ENCODE results near the gene UBE2QL1.

Gene UBE2QL1

DNA sequence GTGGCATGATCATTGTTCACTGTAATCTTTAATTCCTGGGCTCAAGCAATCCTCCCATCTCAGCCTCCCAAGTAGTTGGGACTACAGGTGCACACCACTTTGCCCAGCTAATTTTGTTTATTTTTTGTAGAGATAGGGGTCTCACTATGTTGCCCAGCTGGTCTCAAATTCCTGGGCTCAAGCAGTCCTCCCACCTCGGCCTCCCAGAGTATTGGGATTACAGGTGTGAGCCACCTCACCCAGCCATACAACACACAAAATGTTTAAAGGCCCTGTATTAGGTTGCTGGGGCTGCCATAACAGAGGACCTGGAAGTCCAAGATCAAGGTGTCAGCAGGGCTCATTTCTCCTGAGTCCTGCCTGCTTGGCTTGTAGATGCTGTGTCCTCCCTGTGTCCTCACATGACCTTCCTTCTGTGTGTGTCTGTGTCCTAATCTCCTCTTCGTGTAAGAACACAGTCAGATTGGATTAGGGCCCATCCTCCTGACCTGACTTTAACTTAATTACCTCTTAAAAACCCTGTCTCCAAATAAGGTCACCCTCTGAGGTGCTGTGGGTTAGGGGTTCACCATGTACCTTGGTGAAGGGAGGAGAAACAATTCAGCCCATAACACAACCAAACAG, 5.4 kb downstream of the UBE2QL1 start:
- DNase-seq (ENCODE audit: insufficient read length, low spot score), result no peak
- FAIRE-seq, result peak; percentile 58

DNA sequence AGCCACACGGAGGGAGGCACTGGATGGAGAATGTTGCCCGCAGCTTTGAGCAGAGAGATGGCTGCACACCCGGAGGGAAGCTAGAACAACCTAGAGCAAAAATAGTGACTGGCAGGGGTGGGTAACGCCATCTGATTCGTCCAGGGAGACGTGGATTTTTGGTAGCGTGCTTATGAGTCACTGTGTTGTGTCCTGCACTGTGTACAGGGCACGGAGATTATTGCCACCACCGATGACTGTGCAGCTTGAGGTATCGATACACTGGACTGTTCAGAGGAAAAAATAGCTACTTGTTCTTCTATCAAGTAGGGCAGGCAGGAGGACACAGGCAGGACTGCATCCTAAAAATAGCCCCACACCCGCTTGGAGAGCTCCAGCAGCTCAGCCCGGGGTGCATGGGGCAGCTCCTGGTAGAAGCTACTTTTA, 6.0 kb downstream of the UBE2QL1 start:
- DNase-seq (ENCODE audit: insufficient read length, low spot score) (no peak), FAIRE-seq (no peak)

DNA sequence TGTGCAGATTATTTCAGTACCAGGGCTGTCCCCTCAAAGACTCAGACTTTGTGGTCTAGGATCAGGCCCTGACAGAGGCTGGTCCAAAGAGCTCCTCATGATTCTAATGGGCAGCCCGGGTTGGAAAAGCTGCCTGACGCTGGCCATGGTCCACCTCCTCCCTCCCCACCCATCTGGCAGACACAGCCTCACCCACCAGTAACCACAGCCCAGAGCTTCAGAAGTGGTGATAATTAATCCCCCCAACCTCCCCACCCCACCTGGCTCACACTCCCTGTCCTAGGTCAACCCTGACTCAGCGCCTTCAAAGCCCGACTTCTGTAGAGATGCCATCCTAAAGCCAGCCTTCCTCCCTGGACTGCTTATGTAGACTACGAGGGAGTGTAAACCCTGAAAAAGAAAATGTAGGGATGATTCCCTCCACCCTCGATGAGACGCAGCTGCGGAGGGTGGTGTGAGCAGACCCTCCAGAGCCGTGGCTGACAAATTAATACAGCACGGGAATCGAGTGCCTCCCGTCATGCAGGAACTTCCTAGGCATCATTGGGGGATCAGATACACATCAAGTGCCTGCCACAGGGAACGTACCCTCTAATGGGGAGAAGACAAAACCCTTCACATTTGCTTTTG, 7.0 kb downstream of the UBE2QL1 start:
- DNase-seq (ENCODE audit: insufficient read length, low spot score) (no peak), FAIRE-seq (no peak)

DNA sequence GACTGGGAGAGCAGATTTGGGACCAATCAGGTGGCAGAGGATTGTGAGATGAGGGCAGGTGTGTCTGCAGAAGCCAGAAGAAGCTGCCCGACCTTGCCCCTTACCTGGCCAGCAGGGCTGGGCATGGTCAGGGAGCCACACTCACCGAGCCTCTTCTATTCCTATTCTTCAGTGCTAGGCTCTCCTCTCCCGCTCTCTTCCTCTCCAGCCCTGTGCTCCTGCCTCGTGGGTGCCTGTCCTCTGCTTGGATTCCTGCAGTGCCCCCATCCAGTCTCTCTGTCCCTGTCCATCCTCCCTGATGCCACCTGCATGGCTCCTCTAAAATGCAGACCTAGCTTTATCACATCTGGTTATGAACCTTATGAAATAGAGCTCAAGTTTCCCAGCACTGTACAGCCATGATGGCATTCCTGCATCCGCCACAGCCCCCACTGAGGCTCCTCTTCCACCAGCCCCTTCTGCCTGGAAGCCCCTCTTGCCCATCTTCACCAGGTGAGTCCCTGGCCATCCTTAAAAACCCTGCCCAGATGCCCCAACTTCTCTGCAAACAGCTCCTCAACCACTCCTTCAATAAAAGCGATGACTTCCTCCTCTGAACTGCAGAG, 8.2 kb downstream of the UBE2QL1 start:
- no peak for DNase-seq (ENCODE audit: insufficient read length, low spot score)
- FAIRE-seq, result no peak

DNA sequence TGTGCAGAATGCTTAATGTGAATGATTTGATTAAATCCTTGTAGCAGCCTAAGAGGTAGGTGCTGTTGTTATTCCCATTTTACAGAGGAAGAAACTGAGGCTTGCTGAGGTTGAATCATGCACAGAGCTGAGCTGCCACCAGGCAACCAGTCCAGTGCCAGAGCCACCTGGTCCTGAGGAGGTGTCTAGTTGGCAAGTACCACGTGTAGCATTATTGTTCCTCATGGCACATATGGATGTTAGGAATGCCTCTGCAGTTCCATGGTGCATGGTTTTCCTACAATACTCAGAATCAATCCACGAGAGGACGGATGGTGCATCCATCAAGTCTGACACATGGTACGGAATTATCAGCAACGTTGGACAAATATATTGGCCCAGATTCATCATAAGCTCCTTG, 8.9 kb downstream of the UBE2QL1 start:
- FAIRE-seq, result peak; percentile 49
- no peak for DNase-seq (ENCODE audit: insufficient read length, low spot score)

DNA sequence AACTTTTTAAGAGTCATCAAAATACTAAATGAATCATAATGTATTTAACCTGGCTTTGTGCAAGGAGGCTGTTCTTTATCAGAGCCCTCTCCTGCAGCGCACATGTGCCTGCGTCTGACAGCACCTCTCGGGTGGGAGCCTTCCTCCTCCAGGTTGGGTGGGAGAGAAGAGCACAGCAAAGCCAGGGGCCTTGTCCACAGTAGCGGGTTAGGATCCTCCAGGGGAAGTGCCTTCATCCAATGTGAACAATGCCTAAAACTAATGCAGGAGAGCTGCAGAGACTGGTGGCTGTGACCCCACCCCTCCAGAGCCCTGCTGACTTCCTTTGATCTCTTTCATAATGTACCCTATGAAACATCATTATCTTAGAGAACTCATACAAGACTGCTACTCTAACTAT, 10.2 kb downstream of the UBE2QL1 start:
- DNase-seq (ENCODE audit: insufficient read length, low spot score) (no peak), FAIRE-seq (no peak)

DNA sequence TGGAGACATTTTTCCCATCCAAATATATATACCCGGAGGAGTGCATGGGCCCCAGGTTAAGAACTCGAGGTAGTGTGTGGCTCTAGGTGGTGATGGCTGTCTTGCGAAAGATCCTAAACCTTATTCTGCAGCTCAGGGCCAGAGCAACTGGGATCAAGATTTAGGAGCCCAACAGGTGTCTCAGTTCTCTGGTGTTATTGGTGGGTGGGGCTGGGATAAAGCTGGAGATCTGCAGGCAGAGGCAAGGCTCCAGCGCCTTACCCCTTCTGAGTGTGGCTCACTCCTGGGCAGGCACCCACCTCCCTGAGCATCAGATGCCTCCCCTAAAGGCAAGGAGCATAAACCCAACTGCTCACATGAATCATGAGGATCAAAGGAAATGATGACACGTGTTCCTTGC, 11.2 kb downstream of the UBE2QL1 start:
- DNase-seq (ENCODE audit: insufficient read length, low spot score), result no peak
- no peak for FAIRE-seq

DNA sequence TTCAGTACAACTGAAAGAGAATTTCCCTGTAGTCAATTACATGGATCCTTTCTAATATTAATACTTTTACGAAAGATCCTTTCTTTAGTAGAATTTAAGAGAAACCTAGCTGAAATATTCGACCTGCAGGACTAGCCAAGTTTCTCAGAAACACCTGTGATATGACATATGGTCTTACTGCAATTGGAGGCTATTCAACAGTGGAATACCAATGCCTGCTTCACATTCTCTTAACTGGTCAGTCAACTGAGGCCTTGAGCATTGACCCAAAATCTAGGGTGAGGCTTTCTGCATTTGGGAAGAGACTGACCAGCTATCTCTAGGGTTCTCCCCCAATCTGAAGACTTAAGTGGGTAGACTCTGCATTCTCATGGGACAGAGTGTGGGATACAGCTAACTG, 12.3 kb downstream of the UBE2QL1 start:
- no peak for DNase-seq (ENCODE audit: insufficient read length, low spot score)
- no peak for FAIRE-seq

DNA sequence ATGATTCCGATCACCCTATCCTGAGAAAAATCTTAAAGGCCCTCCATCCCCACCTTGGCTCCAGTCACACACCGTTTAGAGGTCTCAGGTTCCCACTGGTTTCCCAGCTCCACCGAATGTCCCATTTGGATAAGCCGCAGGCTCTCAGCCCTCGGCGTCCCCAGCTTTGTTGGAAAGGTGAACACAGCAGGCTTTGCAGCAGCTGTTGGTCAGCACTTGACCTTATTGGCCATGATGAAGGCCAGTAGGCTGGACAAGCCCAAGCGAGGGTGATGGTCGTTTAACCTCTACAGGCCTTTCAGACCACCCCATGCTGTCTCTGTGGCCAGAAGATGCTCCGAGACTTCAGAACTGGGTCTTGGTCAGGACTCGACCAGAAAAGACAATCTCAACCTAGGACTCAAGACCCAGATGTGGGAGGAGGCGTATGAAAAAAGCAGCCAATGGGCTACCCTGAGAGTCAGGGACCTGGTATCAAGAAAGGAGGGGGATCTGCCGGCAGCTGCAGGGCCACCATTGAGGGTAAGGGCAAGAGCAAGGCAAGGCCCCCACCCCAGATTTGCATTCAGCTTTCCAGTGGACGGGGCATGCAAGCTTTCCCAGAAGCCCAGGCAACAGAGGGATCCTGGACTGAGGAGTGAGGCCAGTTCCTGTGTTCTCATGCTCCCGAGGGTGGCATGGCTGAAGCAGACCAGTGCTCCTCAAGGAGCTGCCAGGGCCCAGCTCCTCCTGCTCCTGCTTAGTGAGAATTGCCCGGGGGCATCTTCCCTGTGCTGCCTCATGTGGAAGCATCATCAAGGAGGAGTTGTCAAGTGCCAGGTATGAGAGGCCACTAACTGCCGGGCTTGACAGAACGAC, 13.4 kb downstream of the UBE2QL1 start:
- FAIRE-seq (no peak), DNase-seq (ENCODE audit: insufficient read length, low spot score) (no peak)

DNA sequence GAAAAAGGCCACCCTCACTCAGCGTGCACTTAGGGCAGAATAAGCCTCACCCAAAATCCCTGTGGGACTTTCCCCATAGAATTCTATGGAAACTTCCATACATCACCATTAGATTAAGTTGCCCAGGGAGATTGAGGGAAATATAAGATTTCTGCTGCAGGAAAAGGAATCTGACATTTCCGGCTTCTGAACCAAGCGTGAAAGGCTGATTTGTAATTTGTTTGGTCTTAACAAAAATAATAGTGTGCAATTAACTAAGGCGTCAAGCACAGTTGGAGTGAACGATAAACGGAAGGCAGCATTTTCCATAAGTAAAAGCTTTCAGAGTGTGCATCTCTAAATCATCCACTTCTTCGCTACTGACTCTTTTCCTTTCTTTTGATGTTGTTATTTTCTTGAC, 14.0 kb downstream of the UBE2QL1 start:
- DNase-seq (ENCODE audit: insufficient read length, low spot score) (no peak), FAIRE-seq (no peak)

DNA sequence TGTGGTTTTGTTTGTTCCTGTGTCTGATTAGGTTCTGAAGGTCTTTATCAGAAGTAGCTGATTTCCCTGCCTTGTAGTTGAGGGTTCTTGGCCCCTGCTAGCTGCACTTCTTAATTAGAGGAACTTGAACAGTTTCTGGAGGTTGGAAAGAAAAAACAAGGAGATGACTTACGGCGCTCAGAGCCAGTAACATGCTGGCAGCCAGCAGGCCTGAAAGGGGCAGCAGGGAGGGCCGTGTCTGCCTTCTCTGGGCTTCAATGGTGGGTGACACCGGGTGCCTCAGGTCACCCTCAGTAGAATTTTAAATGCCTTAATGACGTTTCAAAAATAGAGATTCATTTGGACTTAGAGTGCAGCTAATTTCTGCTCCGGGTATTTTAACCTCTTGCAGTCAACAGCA, 15.8 kb downstream of the UBE2QL1 start:
- FAIRE-seq (no peak), DNase-seq (ENCODE audit: insufficient read length, low spot score) (no peak)

DNA sequence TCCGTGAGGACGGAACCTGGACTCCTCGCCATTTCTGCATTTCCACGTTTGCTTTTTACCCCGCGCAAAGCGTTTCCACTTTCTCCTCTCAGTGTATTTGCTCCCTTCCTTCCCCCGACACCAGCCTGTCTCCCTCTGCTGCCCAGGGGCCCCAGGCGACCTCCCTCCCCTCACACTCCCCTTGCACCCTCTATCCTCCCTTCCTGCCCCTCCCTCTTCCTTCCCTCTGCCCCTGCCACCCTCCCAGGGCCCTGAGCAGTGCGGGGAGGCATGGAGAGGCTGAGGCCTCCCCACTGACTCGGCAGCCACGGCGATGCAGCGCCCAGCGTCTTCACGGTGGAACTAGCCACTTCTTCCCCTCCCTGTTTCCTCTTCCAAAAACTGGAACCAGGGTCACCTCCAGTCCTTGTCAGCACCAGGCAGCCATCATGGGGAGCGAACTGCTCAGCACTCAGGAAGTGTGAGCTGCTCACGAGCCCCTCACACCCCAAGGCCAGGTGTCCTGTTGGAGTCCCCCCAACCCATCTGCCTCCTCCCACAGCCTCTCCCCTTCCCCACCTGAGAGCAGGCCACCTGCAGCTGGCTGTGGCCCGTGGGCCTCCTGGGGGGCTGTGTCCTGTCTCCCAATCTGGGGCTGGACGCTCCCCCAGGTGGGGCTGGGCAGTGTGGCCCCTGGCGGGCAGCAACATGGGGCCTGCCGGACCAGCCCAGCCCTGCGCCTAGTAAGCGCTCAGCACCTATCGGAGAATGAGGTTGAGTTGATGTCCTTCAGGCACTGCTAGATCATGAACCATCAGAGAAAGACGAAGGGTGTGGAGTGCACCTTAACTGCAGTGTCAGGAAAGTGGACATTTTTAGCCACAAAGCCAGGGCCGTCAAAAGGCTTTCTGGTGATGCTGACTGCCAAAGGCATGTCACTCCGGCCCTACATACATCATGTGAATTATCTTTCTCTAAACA, 17.5 kb downstream of the UBE2QL1 start:
- DNase-seq (ENCODE audit: insufficient read length, low spot score), result no peak
- FAIRE-seq, result peak; percentile 4

DNA sequence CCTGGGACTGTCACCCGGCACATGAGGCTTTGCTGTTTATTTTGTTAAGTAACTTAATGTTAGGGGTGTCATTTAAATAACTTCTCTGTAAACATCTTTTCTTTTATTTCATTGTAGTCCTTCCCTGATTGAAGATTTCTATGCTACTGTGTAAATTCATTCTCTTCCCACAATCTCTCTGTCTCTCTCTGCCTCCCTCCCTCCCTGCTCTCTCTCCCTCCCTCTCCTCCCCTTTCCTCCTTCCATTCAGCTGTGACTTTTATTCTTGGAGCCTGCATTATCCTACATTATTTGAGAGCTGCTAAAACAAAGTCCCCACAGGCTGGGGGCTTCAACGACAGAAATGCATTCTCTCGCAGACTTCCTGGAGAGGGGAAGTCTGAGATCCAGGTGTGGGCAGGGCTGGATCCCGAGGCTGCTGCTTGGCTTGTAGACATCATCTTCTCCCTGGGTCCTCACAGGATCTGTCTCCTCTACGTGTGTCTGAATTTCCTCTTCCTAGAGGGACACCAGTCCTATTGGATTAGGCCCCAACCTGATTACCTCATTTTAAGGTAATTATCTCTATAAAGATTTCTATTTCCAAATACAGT, 18.4 kb downstream of the UBE2QL1 start:
- DNase-seq (ENCODE audit: insufficient read length, low spot score) (no peak), FAIRE-seq (no peak)

DNA sequence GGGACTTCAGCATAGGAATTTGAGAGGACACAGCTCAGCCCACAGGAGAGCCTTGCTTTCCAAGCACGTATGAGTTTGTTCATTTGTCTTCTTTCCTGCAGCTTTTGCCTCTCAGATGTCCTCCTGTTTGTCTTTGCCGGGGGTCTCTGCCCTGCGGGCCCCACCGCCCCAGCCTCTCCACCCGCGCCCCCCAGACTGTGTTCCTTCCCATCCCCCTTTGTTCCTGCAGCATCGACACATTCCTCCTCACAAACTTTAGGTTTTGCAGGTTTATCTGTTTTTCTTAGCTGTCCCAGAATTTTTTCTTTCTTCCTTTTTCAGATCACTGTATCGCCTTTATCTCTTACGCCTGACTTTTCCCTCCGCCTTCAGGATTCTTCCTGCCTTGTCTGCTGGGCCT, 18.9 kb downstream of the UBE2QL1 start:
- FAIRE-seq (no peak), DNase-seq (ENCODE audit: insufficient read length, low spot score) (no peak)

DNA sequence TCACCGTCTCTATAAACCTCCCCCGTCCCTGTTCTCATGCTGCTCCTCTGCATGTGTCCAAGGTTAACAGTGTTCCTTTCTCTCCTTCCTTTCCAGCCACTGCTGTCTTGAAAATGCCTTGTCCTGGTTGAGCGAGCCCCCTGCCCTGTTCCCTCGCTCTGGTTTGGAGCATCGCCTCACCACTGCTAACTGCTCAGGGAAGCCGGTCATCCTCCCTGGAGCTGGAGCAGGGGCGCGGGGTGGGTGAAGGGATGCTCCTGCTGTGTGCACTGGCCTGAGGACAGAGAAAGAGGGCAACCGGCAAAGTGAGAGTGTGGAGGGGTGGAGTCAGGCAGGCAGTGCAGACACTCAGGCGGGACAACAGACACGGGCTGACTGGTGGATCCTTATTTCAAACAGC, 19.4 kb downstream of the UBE2QL1 start:
- DNase-seq (ENCODE audit: insufficient read length, low spot score) (no peak), FAIRE-seq (no peak)

DNA sequence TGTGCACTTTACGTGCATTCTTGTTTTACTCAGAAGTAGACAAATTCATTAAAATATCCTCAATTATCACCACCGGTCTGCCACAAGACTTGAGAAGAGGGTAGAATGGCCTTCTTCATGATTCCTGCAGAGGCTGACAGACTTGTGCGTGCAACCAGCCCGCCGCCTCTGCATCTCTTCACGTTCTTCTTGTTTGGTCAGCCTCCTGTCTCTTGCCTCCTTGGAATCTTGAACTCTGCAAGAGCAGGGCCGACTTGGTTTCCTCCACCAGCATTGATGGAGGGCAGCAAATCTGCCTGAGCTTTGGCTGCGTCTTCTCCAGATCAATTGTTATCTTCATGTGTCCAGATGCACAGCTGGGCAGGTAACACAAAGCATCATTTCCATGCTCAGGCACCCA, 20.2 kb downstream of the UBE2QL1 start:
- FAIRE-seq, result peak; percentile 26
- no peak for DNase-seq (ENCODE audit: insufficient read length, low spot score)

DNA sequence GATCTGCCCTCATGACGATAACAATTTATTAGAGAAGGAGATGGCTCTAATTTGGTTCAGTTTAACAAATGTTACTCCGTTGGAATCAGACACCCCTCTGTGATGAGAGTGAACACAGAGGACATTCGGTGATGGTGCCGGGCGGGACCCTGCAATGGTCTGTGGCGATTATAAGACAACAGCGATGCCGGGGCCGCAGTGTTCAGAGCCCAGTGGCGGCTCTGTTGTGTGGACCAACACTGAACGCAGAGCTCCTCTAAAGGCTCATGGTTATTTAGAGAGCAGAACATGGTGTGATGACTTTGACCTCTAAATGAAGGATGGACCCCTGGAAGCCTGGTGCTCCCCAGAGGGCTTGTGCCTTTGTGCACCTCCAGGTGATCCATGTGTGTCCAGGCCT, 21.2 kb downstream of the UBE2QL1 start:
- FAIRE-seq, result no peak
- DNase-seq (ENCODE audit: insufficient read length, low spot score), result no peak

DNA sequence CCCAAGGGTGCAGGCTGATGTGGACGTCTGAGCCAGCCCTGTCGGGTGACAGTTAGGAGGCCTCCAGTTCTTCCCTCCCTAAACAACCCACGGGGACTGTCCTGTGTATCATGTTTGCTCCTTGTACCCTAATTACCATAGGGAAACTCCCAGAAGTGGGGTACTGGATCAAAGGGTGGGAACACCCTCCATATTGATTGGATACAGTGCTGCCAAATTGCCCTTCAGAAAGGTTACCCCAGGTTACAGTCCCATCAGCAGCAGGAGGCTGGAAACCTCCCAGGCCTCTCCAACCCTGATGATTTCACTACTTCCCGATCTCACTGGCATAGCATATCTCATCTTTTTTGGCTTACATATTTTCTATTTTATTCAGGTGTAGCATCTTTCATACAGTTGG, 22.0 kb downstream of the UBE2QL1 start:
- DNase-seq (ENCODE audit: insufficient read length, low spot score) (no peak), FAIRE-seq (no peak)

DNA sequence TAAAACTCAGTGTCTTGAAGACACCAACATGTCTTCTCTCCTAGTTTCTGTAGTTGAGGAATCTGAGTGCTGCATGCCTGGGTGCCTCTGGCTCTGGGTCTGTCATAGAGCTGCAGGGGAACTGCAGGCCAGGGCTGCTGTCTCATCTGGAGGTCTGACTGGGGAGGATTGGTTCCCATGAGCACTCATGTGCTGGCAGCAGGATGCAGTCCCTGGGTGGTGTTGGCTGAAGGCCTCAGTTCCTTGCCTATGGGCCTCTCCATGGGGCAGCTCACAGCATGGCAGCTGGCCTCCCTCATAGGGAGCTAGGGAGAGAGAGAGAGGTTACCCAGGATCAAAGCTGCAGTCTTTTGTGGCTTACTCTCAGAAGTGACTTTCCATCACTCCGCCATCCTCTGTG, 22.6 kb downstream of the UBE2QL1 start:
- FAIRE-seq (no peak), DNase-seq (ENCODE audit: insufficient read length, low spot score) (no peak)

DNA sequence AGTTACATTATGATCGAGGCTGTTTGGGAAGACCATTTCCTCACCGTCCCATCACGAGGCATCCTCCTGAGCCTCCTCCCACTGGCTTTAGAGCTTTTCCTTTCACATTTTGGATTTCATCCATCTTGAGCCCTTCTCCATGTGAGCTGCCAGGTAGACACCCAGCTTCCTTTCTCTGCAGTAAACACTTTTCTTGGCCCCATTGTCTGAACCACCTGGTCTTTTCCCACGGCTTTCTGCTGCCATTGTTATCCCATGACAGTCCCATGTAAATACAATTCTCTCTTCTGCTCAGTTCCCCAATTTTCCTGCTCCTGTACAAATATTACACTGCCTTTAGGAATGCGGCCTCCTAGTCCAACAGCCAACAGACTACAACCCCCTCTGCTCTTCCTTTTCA, 24.1 kb downstream of the UBE2QL1 start:
- no peak for FAIRE-seq

More for the DNA sequence above, 24.1 kb downstream of the UBE2QL1 start:
- no peak for DNase-seq (ENCODE audit: insufficient read length, low spot score)

Data from HTR-8/SVneo (cell line).